HG03469 (cell line): ENCODE data around the gene BEST1.
"Not testable (repeated sequence)": the region's sequence is repeated elsewhere in the genome, so short reads cannot be mapped to it uniquely, and the experiment has no call there.

Experiments used
- ATAC-seq: cut with Tn5 transposase; IDR thresholded peaks from one replicate; pipeline ENCODE4 v1.9.1; 2021; ENCODE audit warnings: mild to moderate bottlenecking, moderate library complexity, moderate number of reproducible peaks; ENCODE audit not compliant: unreplicated experiment

BEST1 gene

GRCh38 chr11:61976420-61976800 is 26.3 kb downstream of the BEST1 start:
- no peak for ATAC-seq

GRCh38 chr11:61976813-61977475 is 26.8 kb downstream of the BEST1 start:
- no peak for ATAC-seq

- ATAC-seq = no peak
Measured at GRCh38 chr11:61978703-61979661, 28.8 kb downstream of the BEST1 start.

- no peak for ATAC-seq
Measured at GRCh38 chr11:61980783-61981541, 30.8 kb downstream of the BEST1 start.

- ATAC-seq = no peak
Measured at GRCh38 chr11:61983419-61983818, 33.3 kb downstream of the BEST1 start.

- ATAC-seq = no peak
Measured at GRCh38 chr11:61985869-61986268, 35.7 kb downstream of the BEST1 start.

- ATAC-seq = no peak
Measured at GRCh38 chr11:61994981-61995380, 44.8 kb downstream of the BEST1 start.

- no peak for ATAC-seq
Measured at GRCh38 chr11:61996933-61997332, 46.8 kb downstream of the BEST1 start.

- ATAC-seq = no peak
Measured at GRCh38 chr11:61999141-61999975, 49.2 kb downstream of the BEST1 start.

GRCh38 chr11:62000539-62001446 is 50.6 kb downstream of the BEST1 start:
- ATAC-seq = no peak

- no peak for ATAC-seq
Measured at GRCh38 chr11:62001450-62002191, 51.5 kb downstream of the BEST1 start.

GRCh38 chr11:62002283-62002682 is 52.1 kb downstream of the BEST1 start:
- not testable (repeated sequence) for ATAC-seq

GRCh38 chr11:62004473-62004872 is 54.3 kb downstream of the BEST1 start:
- no peak for ATAC-seq

GRCh38 chr11:62008193-62008592 is 58.0 kb downstream of the BEST1 start:
- ATAC-seq = no peak

GRCh38 chr11:62010935-62011528 is 60.9 kb downstream of the BEST1 start:
- no peak for ATAC-seq

- no peak for ATAC-seq
Measured at GRCh38 chr11:62011881-62012280, 61.7 kb downstream of the BEST1 start.

GRCh38 chr11:62012451-62012831 is 62.3 kb downstream of the BEST1 start:
- ATAC-seq = no peak

- ATAC-seq = no peak
Measured at GRCh38 chr11:62012832-62013461, 62.8 kb downstream of the BEST1 start.
